K562 (cell line): Measurements from ENCODE around the gene UMAD1. TPM values are rescaled to one million over a fixed set of nuclear protein-coding genes. Genes with fewer than 3 reads are reported as not detected.

Experiments used
- KLF6 ChIP-seq: fragments of 250-450 bp; sonication (Bioruptor Pico); IDR thresholded peaks from 2 replicates; pipeline ENCODE4 v1.4.0; 2020; ENCODE audit warnings: mild to moderate bottlenecking, moderate library complexity, borderline replicate concordance
- PCBP2 ChIP-seq: fragments of 200-400 bp; formaldehyde crosslinking; IDR thresholded peaks from 2 replicates; pipeline ENCODE4 v1.6.1; 2018; ENCODE audit warnings: low read length, low read depth, mild to moderate bottlenecking, moderate library complexity; ENCODE audit not compliant: poor library complexity, severe bottlenecking
- PHB2 ChIP-seq: fragments of 450-650 bp; IDR thresholded peaks from 2 replicates; pipeline ENCODE4 v1.6.1; 2017; ENCODE audit warnings: low read depth
- RBM15 ChIP-seq: fragments of 200-400 bp; formaldehyde crosslinking; IDR thresholded peaks from 2 replicates; pipeline ENCODE4 v1.6.1; 2018; ENCODE audit warnings: mild to moderate bottlenecking, low read length, moderate library complexity; ENCODE audit not compliant: insufficient read depth
- SLC30A9 ChIP-seq: fragments of 250-450 bp; sonication (Bioruptor Pico); IDR thresholded peaks from 2 replicates; pipeline ENCODE4 v1.8.0; 2022; ENCODE audit warnings: mild to moderate bottlenecking, moderate library complexity
- SMAD2 ChIP-seq: fragments of 150-350 bp; IDR thresholded peaks from 2 replicates; pipeline ENCODE4 v1.6.1; 2014; ENCODE audit warnings: low read depth, mild to moderate bottlenecking, low read length
- SMARCB1 ChIP-seq: IDR thresholded peaks from 2 replicates; pipeline ENCODE4 v1.6.1; 2011; ENCODE audit warnings: improper control_type of control experiment, low read depth; ENCODE audit not compliant: insufficient read length
- TARDBP ChIP-seq: fragments of 450-650 bp; IDR thresholded peaks from 2 replicates; pipeline ENCODE4 v1.6.1; 2016
- ZC3H4 ChIP-seq: sonication (generic); formaldehyde crosslinking; IDR thresholded peaks from 2 replicates; pipeline ENCODE4 v1.9.0; 2021; ENCODE audit warnings: missing genetic modification reagents, borderline replicate concordance
- ZNF197 ChIP-seq: fragments of 200-800 bp; sonication (Bioruptor generic); IDR thresholded peaks from 2 replicates; pipeline ENCODE4 v1.6.1; 2016; ENCODE audit warnings: low read depth, missing genetic modification characterization, missing compliant biosample characterization
- ZNF354B ChIP-seq: fragments of 250-450 bp; sonication (Bioruptor Pico); IDR thresholded peaks from 2 replicates; pipeline ENCODE4 v1.4.0; 2020
- ZNF408 ChIP-seq: fragments of 250-450 bp; sonication (Bioruptor Pico); IDR thresholded peaks from 2 replicates; pipeline ENCODE4 v1.4.0; 2020; ENCODE audit warnings: low read depth, mild to moderate bottlenecking, moderate library complexity
- ZNF764 ChIP-seq: fragments of 250-450 bp; sonication (Bioruptor Pico); IDR thresholded peaks from 2 replicates; pipeline ENCODE4 v1.4.0; 2020; ENCODE audit warnings: low read depth, mild to moderate bottlenecking, moderate library complexity
- polyA plus RNA-seq, 8 experiments: library from polyadenylated mRNA; depleted of rRNA in 4 of 8; stranded (reverse) in 5 of 8; unstranded in 3 of 8; fragments of >200 nt; fragmentation: Nextera tagmentation in 2 of 8; fragmentation: Illumina TruSeq in 1 of 8; extraction: Ambion mirVana in 2 of 8; extraction: Trizol in 1 of 8; gene quantifications; 2 replicates each; pipeline versions ENCODE4 v1.2.1 to v1.2.3, GENCODE V29; 2011 to 2014; ENCODE audit warnings: inconsistent platforms in 1 of 8, missing spikeins in 1 of 8
- total RNA-seq, 7 experiments: library from RNA; depleted of rRNA in 6 of 7; stranded (reverse); fragments of >200 nt in 6 of 7; fragmentation: Illumina TruSeq in 2 of 7; extraction: Trizol in 2 of 7; gene quantifications; 2 replicates each; pipeline versions ENCODE4 v1.2.1 to v1.2.3, GENCODE V29; 2011 to 2021; ENCODE audit warnings: low replicate concordance in 1 of 7
- TF ChIP-seq, protein P1 (sequence below): fragments of 250-450 bp; sonication (Bioruptor Pico); IDR thresholded peaks from 2 replicates; pipeline ENCODE4 v1.4.0; 2020
- TF ChIP-seq, protein P2 (sequence below): fragments of 250-450 bp; sonication (Bioruptor Pico); IDR thresholded peaks from 2 replicates; pipeline ENCODE4 v1.5.0; 2021
- TF ChIP-seq, protein P3 (sequence below): fragments of 250-450 bp; sonication (Bioruptor Pico); IDR thresholded peaks from 2 replicates; pipeline ENCODE4 v1.4.0; 2020; ENCODE audit warnings: mild to moderate bottlenecking
- TF ChIP-seq, protein P4 (sequence below), 3 experiments: fragments of 200-800 bp in 1 of 3; fragments of 250-450 bp in 1 of 3; fragments of 450-650 bp in 1 of 3; sonication (Bioruptor Pico) in 1 of 3; sonication (Bioruptor generic) in 1 of 3; formaldehyde crosslinking in 1 of 3; IDR thresholded peaks; 2 replicates each; pipeline versions ENCODE4 v1.6.1 to v1.8.0; 2016 to 2022; ENCODE audit warnings: mild to moderate bottlenecking in 2 of 3, missing genetic modification characterization in 2 of 3, missing compliant biosample characterization in 1 of 3, moderate library complexity in 1 of 3

UMAD1 gene
- total and polyA plus RNA-seq, 9 of the 15 experiments (the other 6 are each of a cell fraction or from before 2014, with no cell fraction given), result 9.0 to 26.7 (median 13.3) TPM

DNA sequence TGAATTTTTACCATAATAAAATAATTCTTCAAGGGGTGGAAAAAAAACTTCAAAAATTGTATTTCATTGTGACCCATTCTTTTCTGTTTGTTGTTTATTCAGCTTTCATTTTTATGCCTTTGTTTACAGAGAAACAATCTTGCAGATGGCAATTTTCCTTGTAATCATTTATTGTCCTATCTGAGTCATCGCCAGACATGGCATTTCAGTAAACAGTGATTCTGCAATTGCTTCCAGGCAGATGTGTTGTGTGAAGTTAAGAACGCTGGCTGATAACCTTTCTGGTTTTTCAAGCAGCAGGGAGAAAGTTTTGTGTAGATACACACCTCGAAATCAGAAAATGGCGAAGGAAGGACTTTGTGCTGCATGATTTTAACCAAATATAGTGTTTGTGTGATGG, 158.6 kb downstream of the UMAD1 start (continued):
- TF ChIP-seq ZNF197 (CRISPR knock-in tag), result no peak
- no peak for TF ChIP-seq ZNF764 (CRISPR knock-in tag)
- TF ChIP-seq, protein P1, sequence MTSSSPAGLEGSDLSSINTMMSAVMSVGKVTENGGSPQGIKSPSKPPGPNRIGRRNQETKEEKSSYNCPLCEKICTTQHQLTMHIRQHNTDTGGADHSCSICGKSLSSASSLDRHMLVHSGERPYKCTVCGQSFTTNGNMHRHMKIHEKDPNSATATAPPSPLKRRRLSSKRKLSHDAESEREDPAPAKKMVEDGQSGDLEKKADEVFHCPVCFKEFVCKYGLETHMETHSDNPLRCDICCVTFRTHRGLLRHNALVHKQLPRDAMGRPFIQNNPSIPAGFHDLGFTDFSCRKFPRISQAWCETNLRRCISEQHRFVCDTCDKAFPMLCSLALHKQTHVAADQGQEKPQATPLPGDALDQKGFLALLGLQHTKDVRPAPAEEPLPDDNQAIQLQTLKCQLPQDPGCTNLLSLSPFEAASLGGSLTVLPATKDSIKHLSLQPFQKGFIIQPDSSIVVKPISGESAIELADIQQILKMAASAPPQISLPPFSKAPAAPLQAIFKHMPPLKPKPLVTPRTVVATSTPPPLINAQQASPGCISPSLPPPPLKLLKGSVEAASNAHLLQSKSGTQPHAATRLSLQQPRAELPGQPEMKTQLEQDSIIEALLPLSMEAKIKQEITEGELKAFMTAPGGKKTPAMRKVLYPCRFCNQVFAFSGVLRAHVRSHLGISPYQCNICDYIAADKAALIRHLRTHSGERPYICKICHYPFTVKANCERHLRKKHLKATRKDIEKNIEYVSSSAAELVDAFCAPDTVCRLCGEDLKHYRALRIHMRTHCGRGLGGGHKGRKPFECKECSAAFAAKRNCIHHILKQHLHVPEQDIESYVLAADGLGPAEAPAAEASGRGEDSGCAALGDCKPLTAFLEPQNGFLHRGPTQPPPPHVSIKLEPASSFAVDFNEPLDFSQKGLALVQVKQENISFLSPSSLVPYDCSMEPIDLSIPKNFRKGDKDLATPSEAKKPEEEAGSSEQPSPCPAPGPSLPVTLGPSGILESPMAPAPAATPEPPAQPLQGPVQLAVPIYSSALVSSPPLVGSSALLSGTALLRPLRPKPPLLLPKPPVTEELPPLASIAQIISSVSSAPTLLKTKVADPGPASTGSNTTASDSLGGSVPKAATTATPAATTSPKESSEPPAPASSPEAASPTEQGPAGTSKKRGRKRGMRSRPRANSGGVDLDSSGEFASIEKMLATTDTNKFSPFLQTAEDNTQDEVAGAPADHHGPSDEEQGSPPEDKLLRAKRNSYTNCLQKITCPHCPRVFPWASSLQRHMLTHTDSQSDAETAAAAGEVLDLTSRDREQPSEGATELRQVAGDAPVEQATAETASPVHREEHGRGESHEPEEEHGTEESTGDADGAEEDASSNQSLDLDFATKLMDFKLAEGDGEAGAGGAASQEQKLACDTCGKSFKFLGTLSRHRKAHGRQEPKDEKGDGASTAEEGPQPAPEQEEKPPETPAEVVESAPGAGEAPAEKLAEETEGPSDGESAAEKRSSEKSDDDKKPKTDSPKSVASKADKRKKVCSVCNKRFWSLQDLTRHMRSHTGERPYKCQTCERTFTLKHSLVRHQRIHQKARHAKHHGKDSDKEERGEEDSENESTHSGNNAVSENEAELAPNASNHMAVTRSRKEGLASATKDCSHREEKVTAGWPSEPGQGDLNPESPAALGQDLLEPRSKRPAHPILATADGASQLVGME, result no peak
- TF ChIP-seq TARDBP, result no peak
- TF ChIP-seq RBM15, result no peak
- no peak for TF ChIP-seq ZNF354B (CRISPR knock-in tag)
- no peak for TF ChIP-seq KLF6 (CRISPR knock-in tag)
- TF ChIP-seq, protein P2, sequence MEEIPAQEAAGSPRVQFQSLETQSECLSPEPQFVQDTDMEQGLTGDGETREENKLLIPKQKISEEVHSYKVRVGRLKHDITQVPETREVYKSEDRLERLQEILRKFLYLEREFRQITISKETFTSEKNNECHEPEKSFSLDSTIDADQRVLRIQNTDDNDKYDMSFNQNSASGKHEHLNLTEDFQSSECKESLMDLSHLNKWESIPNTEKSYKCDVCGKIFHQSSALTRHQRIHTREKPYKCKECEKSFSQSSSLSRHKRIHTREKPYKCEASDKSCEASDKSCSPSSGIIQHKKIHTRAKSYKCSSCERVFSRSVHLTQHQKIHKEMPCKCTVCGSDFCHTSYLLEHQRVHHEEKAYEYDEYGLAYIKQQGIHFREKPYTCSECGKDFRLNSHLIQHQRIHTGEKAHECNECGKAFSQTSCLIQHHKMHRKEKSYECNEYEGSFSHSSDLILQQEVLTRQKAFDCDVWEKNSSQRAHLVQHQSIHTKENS (CRISPR knock-in tag), result no peak
- TF ChIP-seq, protein P3, sequence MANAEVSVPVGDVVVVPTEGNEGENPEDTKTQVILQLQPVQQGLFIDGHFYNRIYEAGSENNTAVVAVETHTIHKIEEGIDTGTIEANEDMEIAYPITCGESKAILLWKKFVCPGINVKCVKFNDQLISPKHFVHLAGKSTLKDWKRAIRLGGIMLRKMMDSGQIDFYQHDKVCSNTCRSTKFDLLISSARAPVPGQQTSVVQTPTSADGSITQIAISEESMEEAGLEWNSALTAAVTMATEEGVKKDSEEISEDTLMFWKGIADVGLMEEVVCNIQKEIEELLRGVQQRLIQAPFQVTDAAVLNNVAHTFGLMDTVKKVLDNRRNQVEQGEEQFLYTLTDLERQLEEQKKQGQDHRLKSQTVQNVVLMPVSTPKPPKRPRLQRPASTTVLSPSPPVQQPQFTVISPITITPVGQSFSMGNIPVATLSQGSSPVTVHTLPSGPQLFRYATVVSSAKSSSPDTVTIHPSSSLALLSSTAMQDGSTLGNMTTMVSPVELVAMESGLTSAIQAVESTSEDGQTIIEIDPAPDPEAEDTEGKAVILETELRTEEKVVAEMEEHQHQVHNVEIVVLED, result no peak
- no peak for TF ChIP-seq PCBP2
- no peak for TF ChIP-seq ZNF408 (CRISPR knock-in tag)
- TF ChIP-seq SLC30A9, result no peak
- TF ChIP-seq, protein P4, sequence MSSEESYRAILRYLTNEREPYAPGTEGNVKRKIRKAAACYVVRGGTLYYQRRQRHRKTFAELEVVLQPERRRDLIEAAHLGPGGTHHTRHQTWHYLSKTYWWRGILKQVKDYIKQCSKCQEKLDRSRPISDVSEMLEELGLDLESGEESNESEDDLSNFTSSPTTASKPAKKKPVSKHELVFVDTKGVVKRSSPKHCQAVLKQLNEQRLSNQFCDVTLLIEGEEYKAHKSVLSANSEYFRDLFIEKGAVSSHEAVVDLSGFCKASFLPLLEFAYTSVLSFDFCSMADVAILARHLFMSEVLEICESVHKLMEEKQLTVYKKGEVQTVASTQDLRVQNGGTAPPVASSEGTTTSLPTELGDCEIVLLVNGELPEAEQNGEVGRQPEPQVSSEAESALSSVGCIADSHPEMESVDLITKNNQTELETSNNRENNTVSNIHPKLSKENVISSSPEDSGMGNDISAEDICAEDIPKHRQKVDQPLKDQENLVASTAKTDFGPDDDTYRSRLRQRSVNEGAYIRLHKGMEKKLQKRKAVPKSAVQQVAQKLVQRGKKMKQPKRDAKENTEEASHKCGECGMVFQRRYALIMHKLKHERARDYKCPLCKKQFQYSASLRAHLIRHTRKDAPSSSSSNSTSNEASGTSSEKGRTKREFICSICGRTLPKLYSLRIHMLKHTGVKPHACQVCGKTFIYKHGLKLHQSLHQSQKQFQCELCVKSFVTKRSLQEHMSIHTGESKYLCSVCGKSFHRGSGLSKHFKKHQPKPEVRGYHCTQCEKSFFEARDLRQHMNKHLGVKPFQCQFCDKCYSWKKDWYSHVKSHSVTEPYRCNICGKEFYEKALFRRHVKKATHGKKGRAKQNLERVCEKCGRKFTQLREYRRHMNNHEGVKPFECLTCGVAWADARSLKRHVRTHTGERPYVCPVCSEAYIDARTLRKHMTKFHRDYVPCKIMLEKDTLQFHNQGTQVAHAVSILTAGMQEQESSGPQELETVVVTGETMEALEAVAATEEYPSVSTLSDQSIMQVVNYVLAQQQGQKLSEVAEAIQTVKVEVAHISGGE (CRISPR knock-in tag; IDR thresholded peaks at IDR 0.05), result no peak
- no peak for TF ChIP-seq PHB2
- TF ChIP-seq SMAD2, result no peak
- TF ChIP-seq SMARCB1, result no peak
- no peak for TF ChIP-seq ZC3H4 (CRISPR knock-in tag)
